ENCODE results near the gene ATAD3C.
A peak's percentile ranks its signal among the peaks of the same experiment; 100 is the strongest.
"Not testable (repeated sequence)": the region's sequence is repeated elsewhere in the genome, so short reads cannot be mapped to it uniquely, and the experiment has no call there.

The ATAD3C gene

GRCh38 chr1:1449099-1449739 lies at the start of gene ATAD3C:
TSS of gene ATAD3C (plus strand) at chr1:1449689. CDS start at chr1:1450684, 995 bp downstream.
- no peak for DNase-seq

GRCh38 chr1:1399872-1400575 lies 49.5 kb upstream of the ATAD3C start:
- peak in 1 of 2 experiments; percentile 37 for DNase-seq

- DNase-seq = no peak
These were observed 48.7 kb upstream of the ATAD3C start for GRCh38 chr1:1400576-1401456.

GRCh38 chr1:1401457-1402010 lies 48.0 kb upstream of the ATAD3C start:
- DNase-seq = no peak

GRCh38 chr1:1402072-1402900 lies 47.2 kb upstream of the ATAD3C start:
- peak; percentile 60 to 65 for DNase-seq

- DNase-seq = not testable (repeated sequence)
These were observed 46.5 kb upstream of the ATAD3C start for GRCh38 chr1:1402901-1403392.

- no peak for DNase-seq
These were observed 45.8 kb upstream of the ATAD3C start for GRCh38 chr1:1403653-1404052.

- no peak for DNase-seq
These were observed 43.2 kb upstream of the ATAD3C start for GRCh38 chr1:1406101-1406820.

GRCh38 chr1:1406821-1407635 lies 42.5 kb upstream of the ATAD3C start, which contains the start of gene MRPL20:
TSS of gene MRPL20 (minus strand) at chr1:1407293. CDS start at chr1:1407217, 76 bp downstream.
- peak; percentile 96 to 97 for DNase-seq

GRCh38 chr1:1407636-1408318 lies 41.7 kb upstream of the ATAD3C start:
- peak; percentile 21 to 40 for DNase-seq

GRCh38 chr1:1410238-1410637 lies 39.3 kb upstream of the ATAD3C start:
- not testable (repeated sequence) for DNase-seq

GRCh38 chr1:1411626-1412025 lies 37.9 kb upstream of the ATAD3C start:
- no peak for DNase-seq

GRCh38 chr1:1412311-1412902 lies 37.1 kb upstream of the ATAD3C start:
- peak in 1 of 2 experiments; percentile 51 for DNase-seq

- DNase-seq = no peak
These were observed 33.7 kb upstream of the ATAD3C start for GRCh38 chr1:1415751-1416150.

GRCh38 chr1:1417396-1417795 lies 32.1 kb upstream of the ATAD3C start:
- DNase-seq = not testable (repeated sequence)

- DNase-seq = not testable (repeated sequence)
These were observed 31.5 kb upstream of the ATAD3C start for GRCh38 chr1:1417825-1418463.

GRCh38 chr1:1418464-1419362 lies 30.8 kb upstream of the ATAD3C start:
- DNase-seq = no peak
